ENCODE data around the gene ANKRD7. TPM values are rescaled to one million over a fixed set of nuclear protein-coding genes. Genes with fewer than 3 reads are reported as not detected.

The ANKRD7 gene
- total RNA-seq, 2 donors from 2014 or later = 0.68 TPM; not detected in 1

DNA sequence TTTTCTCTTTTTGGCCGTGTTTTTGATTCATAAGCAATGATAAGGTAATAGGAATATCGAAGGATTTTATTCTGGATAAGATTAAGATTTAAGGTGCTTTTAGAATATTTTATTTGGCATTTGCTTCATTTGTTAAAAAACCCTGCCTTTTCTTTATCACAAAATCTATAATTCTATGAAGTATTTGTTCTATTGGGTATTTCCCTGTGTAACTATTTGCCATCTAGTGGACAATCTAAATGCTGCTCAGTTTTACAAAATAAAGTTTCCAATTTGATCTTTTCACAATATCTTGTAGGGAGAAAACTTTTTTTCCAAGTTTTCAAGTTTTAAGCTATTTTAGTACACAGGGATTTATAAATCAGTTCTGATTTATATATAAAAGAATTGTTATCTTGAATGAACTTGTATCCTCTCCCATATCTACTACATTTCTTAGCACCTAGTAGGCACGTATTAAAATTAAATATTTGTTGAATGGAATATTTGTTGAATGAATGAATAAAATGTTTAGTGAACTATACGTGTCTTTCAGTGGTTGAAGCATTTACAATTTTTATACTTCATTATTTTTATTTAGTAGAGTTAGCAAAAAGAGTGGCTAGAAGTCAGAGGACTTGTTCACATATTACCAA is 26.5 kb downstream of the ANKRD7 start:
- Histone ChIP-seq H3K36me3 (no peaks in the 10 kb centered on the region), H3K4me1 (ENCODE audit: control insufficient read depth in 1 of 2, low read depth in 2 of 2) (no peaks in the 10 kb centered on the region), H3K27ac (no peak overlapping the region), H3K27me3 (replicated peaks; ENCODE audit: insufficient read depth) (no peaks in the 10 kb centered on the region), H3K9me3 (no peaks in the 10 kb centered on the region), H3K4me3 (no peak overlapping the region)
- TF ChIP-seq, protein P1, sequence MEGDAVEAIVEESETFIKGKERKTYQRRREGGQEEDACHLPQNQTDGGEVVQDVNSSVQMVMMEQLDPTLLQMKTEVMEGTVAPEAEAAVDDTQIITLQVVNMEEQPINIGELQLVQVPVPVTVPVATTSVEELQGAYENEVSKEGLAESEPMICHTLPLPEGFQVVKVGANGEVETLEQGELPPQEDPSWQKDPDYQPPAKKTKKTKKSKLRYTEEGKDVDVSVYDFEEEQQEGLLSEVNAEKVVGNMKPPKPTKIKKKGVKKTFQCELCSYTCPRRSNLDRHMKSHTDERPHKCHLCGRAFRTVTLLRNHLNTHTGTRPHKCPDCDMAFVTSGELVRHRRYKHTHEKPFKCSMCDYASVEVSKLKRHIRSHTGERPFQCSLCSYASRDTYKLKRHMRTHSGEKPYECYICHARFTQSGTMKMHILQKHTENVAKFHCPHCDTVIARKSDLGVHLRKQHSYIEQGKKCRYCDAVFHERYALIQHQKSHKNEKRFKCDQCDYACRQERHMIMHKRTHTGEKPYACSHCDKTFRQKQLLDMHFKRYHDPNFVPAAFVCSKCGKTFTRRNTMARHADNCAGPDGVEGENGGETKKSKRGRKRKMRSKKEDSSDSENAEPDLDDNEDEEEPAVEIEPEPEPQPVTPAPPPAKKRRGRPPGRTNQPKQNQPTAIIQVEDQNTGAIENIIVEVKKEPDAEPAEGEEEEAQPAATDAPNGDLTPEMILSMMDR (IDR thresholded peaks at IDR 0.05) = no peak
- ATAC-seq (ENCODE audit: insufficient number of reproducible peaks, low FRiP score, low read depth) (no peak), DNase-seq (ENCODE audit: low spot score) (no peak)

DNA sequence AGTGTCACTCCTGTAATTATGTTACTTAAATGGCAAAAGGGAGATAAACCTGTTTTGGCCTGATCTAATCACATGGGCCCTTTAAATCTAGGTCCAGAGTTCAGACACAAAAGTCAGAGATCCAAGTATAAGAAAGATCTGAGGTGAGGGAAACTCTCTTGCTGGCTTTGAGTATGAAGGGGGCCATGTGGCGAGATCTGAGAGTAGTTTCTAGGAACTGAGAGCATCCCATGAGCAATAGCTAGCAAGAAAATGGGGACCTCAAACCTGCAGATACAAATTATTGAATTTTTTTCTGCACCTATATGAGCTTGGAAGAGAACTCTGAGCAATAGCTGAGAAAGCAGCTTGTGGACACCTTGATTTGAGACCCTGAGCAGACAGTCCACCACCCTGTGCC is 27.6 kb downstream of the ANKRD7 start:
- no peak for ATAC-seq (ENCODE audit: insufficient number of reproducible peaks, low FRiP score, low read depth)
- no peaks in the 10 kb centered on the region for H3K36me3 ChIP-seq
- H3K4me3 ChIP-seq = no peak overlapping the region
- TF ChIP-seq, protein P1 (IDR thresholded peaks at IDR 0.05) = no peak
- H3K27ac ChIP-seq = no peak overlapping the region
- no peaks in the 10 kb centered on the region for H3K27me3 ChIP-seq (replicated peaks; ENCODE audit: insufficient read depth)
- no peak for DNase-seq (ENCODE audit: low spot score)
- H3K9me3 ChIP-seq = no peaks in the 10 kb centered on the region
- no peaks in the 10 kb centered on the region for H3K4me1 ChIP-seq (ENCODE audit: control insufficient read depth in 1 of 2, low read depth in 2 of 2)

DNA sequence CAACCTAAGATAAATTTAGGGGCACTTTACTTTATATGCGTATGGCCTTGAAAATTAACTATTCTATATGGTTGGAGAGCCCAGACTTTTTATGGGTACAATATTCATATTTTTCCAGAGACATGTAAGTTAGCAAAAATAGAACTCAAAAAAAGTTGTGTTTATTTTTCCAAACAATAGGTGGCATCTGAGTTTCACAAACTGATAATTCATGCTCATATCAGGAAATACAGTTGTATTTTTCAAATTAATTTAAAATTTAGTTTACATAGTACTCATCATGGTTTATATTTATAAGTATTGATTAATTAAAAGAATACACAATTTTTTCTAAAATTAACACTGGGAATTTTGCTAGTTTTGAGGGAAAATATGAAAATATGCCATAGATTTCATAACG is 34.6 kb downstream of the ANKRD7 start:
- H3K36me3 ChIP-seq = no peaks in the 10 kb centered on the region

DNA sequence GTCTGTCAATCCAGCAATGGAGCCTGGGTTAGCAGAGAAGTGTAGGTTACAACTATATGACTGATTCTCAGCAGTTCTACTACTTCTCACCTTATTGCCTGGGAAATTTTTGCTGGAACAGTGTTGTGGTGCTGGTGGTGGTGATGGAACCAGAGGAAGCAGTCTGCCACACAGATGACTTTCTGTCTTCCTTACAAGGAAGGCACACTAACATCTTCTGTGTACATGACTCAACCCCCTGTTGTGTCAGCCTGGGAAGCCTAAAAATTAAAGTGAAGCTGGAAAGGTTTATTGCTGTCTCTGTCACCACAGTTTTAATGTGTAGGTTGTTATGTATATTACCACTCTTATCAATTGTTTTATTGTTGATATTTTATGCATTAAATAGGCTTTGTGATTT is 40.3 kb downstream of the ANKRD7 start:
- Histone ChIP-seq H3K4me1 (ENCODE audit: control insufficient read depth in 1 of 2, low read depth in 2 of 2) (no peaks in the 10 kb centered on the region), H3K4me3 (no peak overlapping the region), H3K27me3 (replicated peaks; ENCODE audit: insufficient read depth) (no peaks in the 10 kb centered on the region), H3K36me3 (no peaks in the 10 kb centered on the region), H3K27ac (no peak overlapping the region), H3K9me3 (no peaks in the 10 kb centered on the region)
- DNase-seq (ENCODE audit: low spot score) = no peak
- TF ChIP-seq, protein P1 (IDR thresholded peaks at IDR 0.05) = no peak
- no peak for ATAC-seq (ENCODE audit: insufficient number of reproducible peaks, low FRiP score, low read depth)

More for the DNA sequence above, 34.6 kb downstream of the ANKRD7 start:
- TF ChIP-seq, protein P1 (IDR thresholded peaks at IDR 0.05) = peak; percentile 15
- DNase-seq (ENCODE audit: low spot score) (no peak), ATAC-seq (ENCODE audit: insufficient number of reproducible peaks, low FRiP score, low read depth) (no peak)
- no peak overlapping the region for H3K27ac ChIP-seq
- H3K4me3 ChIP-seq = no peak overlapping the region
- H3K4me1 ChIP-seq (ENCODE audit: control insufficient read depth in 1 of 2, low read depth in 2 of 2) = no peaks in the 10 kb centered on the region
- H3K27me3 ChIP-seq (replicated peaks; ENCODE audit: insufficient read depth) = no peaks in the 10 kb centered on the region
- H3K9me3 ChIP-seq = no peaks in the 10 kb centered on the region

DNA sequence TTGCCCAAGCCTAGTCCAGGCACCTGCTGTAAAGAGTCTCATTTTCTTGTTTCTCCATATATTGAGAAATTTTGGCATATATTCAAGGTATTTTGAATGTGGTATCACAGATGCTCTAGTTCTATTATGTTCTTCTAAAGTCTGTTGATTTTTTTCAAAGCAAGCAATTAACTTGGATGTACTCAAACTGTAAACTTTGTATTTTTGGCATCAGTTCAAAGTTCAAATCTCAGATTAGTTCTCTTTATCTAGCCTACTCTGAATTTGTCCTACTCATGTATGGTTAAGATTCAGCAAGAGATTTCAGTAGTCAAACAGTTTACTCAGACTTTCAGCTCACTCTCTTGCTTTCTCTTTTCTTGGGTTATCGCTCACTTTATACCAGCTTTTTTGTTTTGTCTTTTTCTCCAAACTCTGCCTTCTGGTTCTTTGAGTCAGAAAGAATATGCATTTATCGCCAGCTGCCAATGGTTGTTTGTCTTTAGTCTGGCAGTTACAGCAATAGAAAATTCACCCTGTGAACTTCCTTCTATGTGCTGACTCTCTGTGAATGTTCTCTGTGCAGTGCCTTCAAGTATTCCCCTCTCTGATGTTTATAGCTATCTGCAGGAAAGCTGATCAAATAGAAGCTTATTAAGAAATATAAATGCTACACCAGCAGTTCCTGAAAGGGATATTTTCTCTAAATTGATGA is 56.0 kb downstream of the ANKRD7 start:
- H3K36me3 ChIP-seq = no peaks in the 10 kb centered on the region
- ATAC-seq (ENCODE audit: insufficient number of reproducible peaks, low FRiP score, low read depth) (no peak), DNase-seq (ENCODE audit: low spot score) (no peak)
- peaks cover 8 to 30% of the 10 kb centered on the region in 2 donors for H3K4me1 ChIP-seq (ENCODE audit: control insufficient read depth in 1 of 2, low read depth in 2 of 2)
- H3K4me3 ChIP-seq = peak overlapping the region; percentile 5
- no peaks in the 10 kb centered on the region for H3K9me3 ChIP-seq
- TF ChIP-seq, protein P1 (IDR thresholded peaks at IDR 0.05) = no peak
- peak overlapping the region in 1 of 2 donors; percentile 23 for H3K27ac ChIP-seq
- no peaks in the 10 kb centered on the region for H3K27me3 ChIP-seq (replicated peaks; ENCODE audit: insufficient read depth)
